NOMO-1 (cell line): Measurements from ENCODE around the gene GNB3.
"Not testable (repeated sequence)": the region's sequence is repeated elsewhere in the genome, so short reads cannot be mapped to it uniquely, and the experiment has no call there.

Experiments
- DNase-seq, 2 experiments: peaks; one replicate each; lab custom pipeline; 2025; ENCODE audit not compliant: unreplicated experiment in 2 of 2; lab: John Stamatoyannopoulos, UW

GNB3 gene

DNA sequence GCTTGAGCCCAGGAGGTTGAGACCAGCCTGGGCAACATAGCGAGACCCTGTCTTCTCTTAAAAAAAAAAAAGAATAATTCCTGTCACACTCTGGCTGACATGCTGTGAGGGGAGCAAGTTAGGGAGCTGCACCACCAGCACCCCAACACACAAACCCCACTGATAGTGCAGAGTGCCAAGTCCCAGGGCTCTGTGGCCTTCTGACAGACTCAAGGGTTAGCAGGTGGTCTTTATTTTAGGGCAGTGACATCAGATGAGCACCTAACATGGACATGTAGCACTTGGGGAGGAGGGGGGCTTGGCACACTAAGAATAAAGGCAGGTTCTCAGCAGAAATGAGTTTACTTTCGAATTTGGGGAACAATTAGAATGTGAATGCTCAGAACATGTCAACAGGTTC lies 18.1 kb downstream of the GNB3 start:
- no peak for DNase-seq

- no peak for DNase-seq
Observed at GRCh38 chr12:6860116-6860515, 19.4 kb downstream of the GNB3 start.

GRCh38 chr12:6860942-6861341 lies 20.2 kb downstream of the GNB3 start:
- DNase-seq, result no peak

DNA sequence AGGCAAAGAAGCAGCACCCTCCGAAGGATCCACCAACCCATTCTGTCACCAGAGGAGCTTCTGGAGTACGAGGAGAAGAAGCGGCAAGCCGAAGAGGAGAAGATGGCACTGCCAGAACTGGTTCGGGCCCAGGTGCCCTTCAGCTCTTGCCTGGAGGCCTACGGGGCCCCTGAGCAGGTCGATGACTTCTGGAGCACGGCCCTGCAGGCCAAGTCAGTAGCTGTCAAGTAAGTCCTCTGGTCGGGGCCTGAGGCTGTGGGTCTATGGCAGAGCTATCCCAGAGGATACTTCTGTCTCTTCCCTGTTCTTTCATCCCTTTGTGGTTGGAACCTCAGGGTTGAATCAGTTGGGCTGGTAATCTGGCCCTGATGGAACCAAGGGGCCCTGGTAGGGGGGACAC lies 20.7 kb downstream of the GNB3 start:
- no peak for DNase-seq

DNA sequence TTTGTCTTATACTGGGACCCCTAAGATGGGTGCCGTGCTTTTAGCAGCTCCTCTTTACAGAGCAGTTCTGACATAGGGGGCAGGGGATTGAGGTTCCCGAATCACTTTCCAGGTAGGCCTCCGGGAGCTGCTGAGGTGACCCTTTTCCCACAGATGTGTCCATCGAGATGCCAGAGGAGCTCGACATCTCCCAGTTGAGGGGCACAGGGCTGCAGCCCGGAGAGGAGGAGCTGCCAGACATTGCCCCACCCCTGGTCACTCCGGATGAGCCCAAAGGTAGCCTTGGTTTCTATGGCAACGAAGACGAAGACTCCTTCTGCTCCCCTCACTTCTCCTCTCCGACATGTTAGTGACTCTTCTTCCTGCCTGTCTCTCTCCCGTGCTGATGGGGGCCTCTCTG lies 22.3 kb downstream of the GNB3 start:
- no peak for DNase-seq

GRCh38 chr12:6863586-6864321 lies 23.0 kb downstream of the GNB3 start:
- no peak for DNase-seq

- not testable (repeated sequence) for DNase-seq
Observed at GRCh38 chr12:6865307-6865706, 24.6 kb downstream of the GNB3 start.

DNA sequence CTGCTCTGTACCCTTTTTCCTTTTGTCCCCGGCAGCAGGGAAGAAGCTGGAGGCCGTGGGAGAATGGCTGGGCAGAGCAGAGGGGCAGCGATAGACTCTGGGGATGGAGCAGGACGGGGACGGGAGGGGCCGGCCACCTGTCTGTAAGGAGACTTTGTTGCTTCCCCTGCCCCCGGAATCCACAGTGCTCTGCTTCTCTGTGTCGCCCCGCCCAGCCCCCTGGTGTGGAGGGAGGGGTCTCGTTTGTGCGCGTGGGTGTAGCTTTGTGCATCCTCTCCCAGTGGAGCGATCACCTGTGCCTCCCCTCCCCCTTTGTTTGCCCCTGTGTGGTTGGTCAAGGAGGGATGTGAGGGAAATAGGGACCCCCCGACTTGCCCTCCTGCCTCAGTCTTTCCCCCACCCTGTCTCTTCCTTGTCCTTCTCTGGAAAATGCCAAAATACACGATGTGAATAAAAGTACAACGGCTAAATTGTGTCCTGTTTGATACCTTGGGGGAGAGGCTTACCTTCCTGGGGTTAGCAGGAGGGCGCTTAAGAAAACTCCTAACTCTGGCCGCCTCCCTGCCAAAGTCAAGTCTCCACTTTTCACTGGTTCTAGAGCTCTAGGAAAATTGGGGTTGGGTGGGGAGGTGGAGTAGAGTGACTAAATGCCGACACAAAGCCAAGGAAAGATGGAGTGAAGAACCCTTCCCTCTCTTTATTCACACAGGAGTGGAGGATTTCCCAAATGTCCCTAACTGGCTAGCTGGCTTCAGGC lies 25.6 kb downstream of the GNB3 start:
- no peak for DNase-seq

DNA sequence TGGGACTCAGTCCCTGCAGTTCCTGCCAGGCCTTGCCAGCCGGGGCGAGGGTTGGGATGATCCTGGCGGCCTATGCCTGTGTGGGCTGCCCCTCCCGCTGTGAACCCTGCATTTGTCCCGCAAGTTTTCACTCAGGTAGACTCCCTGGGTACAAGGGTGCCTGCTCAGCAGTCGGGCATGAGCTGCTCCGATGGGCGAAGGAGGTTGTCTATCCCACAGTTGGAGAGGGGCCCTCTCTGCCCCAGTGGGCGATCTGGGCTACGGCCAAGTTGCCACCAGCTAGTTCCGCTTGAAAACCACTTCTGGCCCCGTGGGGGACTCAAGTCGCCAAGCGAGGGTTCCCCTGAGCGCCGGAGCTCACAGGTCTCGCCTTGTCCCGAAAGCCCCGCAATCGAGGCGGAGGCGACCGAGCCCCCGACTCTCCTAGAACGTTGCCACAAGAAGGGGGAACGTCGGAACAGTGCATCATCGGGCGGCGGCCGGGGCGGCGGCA lies 26.2 kb downstream of the GNB3 start:
- DNase-seq, result peak in 1 of 2 experiments; percentile 67

GRCh38 chr12:6867413-6868210 lies 26.9 kb downstream of the GNB3 start, which contains the start of gene TPI1:
TPI1 (plus strand) TSS chr12:6867531; CDS start chr12:6867567, 36 bp downstream.
- DNase-seq, result peak; percentile 22 to 81

DNA sequence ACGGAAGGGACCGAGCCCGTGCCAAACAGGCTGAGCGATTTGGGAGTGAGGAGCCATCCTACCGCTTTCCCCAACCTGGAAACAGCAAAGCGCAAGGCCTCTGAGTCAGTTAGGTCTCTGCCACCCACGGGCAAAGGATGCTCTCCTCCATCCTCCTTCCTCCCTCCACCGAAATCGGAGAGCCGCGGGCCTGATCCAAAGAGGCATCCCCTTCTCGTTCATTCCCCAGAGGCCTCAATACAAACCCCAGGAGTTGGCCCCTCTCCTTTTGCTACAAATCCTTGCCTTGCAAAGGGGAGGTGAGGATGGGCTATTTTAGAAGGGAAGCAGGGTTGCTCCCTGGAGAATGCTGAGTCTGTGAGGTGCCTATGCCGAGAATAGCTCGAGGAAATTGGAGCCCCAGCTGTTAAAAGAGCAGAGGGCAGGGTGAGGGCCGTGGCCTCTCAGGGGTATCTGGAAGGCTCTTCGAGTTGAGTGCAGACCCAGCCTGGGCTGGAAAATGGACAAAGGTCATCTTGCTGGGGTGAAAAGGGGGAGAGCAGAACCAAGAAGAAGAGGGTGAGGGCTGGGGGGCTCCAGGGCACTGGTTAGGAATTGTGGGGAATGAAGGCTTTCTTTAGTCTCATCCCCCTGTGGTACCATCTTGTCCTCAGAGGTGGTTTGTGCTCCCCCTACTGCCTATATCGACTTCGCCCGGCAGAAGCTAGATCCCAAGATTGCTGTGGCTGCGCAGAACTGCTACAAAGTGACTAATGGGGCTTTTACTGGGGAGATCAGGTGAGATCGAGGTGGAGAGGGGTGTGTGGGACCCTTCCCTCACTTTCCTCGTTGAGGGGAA lies 27.7 kb downstream of the GNB3 start:
- DNase-seq, result no peak

DNA sequence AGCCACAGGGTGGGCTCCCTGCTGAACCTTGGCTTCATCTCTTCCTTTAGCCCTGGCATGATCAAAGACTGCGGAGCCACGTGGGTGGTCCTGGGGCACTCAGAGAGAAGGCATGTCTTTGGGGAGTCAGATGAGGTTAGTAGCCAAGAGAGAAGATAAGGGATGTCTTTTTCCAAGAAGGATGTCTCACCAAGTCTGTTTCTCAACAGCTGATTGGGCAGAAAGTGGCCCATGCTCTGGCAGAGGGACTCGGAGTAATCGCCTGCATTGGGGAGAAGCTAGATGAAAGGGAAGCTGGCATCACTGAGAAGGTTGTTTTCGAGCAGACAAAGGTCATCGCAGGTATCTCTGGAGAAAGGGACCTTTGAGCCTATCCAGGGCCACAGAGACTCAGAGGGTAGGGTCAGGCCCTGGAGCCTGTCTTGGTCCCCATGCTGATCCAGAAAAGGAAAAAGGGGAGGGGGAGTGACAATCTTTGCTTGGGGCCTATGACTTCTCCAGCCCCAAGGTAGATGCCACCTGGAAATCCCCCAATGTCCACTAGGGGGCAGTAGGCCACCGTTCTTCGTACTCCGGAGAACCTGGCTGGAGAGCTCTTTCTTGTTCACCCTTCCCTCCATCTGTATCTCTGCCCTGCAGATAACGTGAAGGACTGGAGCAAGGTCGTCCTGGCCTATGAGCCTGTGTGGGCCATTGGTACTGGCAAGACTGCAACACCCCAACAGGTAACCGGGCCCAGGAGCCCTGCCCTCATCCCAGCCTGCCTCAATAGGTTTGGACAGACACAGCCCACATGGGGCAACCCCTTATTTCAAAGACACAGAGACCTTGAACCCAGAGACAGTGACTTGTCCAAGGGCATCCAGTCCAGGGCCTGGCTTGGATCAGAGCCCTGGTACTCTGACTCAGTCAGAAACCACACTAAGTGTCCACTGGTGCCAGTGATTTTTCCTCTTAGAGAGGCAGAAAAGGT lies 28.6 kb downstream of the GNB3 start:
- peak; percentile 56 to 76 for DNase-seq

- not testable (repeated sequence) for DNase-seq
Observed at GRCh38 chr12:6870304-6870703, 29.6 kb downstream of the GNB3 start.

- peak in 1 of 2 experiments; percentile 26 for DNase-seq
Observed at GRCh38 chr12:6871052-6871957, 30.6 kb downstream of the GNB3 start.

DNA sequence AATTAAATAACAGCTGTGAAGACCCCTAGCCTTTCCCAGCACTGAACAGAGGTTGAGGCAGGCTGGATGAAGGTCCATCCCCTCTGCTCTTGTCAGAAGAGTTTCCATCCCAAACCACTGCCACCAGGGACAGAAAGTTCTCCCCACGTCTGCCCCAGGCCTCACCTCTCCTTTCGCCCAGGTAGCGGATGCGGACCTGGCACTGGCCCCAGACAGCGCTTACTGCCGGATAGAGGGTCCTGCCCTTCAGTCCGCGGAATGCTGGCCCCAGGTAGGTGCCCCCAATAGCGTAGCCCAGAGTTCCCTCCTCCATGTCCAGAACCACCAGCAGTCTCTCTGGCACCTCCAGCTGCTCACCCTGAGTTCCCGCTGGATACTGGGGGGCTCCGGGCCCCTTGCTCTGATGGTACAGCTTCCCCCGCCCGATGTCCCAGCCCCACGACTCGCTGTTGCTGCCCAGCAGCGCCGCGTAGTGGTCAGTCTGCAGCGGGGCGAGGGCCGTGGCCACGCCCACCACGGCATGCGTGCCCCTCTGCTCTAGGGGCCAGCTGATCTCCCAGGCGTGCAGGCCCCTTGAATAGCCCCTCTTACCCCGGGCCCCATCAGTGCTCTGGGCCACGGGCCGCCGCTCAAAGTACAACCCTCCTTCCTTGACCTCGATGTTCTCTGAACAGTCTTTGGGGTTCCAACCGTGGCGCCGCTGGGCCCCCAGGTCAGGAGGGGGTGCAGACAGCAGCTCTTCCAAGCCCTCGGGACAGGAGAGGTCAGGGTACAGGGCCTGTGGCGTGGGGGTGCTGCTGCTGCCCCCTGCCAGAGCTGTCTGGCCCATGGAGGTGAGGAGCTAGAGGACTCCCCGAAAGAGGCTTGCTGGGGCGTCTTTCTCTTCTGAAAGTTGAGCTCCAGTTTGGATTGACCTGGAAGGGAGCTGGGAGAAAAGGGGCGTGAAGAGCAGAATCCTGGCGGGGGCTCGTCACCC lies 31.6 kb downstream of the GNB3 start:
- peak; percentile 60 to 66 for DNase-seq

GRCh38 chr12:6873094-6874014 lies 32.6 kb downstream of the GNB3 start, which contains the start of gene SPSB2:
SPSB2 (minus strand) TSS chr12:6873303; CDS start chr12:6872901, 402 bp downstream.
- peak; percentile 90 to 98 for DNase-seq
